NCI-H2196 (cell line): ENCODE data around the gene FBLIM1.

Experiments
- DNase-seq: peaks from one replicate; lab custom pipeline; 2025; ENCODE audit not compliant: unreplicated experiment; lab: John Stamatoyannopoulos, UW

Gene FBLIM1

GRCh38 chr1:15747378-15747777, 11.2 kb upstream of the FBLIM1 start:
- DNase-seq, result no peak

DNA sequence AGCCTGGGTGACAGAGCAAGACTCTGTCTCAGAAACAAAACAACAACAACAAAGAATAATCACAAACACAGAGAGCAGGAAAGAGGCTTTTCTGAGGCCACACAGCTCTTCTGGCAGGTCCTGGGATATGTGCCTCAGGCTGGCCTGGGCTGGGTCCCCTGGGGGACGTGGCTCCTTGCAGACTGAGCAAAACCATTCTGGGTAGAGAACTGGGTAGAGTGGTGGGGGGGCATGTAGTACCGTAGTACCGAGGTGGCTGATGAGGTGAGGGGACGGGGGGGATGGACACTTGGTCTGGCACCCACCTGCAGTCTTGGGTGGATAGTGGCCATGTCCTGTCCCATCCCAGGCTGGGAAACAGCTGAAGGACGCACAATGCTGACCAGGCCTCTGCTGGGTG, 10.3 kb upstream of the FBLIM1 start:
- DNase-seq, result no peak

- DNase-seq, result no peak
Observed at GRCh38 chr1:15748690-15749398, 9.8 kb upstream of the FBLIM1 start.

DNA sequence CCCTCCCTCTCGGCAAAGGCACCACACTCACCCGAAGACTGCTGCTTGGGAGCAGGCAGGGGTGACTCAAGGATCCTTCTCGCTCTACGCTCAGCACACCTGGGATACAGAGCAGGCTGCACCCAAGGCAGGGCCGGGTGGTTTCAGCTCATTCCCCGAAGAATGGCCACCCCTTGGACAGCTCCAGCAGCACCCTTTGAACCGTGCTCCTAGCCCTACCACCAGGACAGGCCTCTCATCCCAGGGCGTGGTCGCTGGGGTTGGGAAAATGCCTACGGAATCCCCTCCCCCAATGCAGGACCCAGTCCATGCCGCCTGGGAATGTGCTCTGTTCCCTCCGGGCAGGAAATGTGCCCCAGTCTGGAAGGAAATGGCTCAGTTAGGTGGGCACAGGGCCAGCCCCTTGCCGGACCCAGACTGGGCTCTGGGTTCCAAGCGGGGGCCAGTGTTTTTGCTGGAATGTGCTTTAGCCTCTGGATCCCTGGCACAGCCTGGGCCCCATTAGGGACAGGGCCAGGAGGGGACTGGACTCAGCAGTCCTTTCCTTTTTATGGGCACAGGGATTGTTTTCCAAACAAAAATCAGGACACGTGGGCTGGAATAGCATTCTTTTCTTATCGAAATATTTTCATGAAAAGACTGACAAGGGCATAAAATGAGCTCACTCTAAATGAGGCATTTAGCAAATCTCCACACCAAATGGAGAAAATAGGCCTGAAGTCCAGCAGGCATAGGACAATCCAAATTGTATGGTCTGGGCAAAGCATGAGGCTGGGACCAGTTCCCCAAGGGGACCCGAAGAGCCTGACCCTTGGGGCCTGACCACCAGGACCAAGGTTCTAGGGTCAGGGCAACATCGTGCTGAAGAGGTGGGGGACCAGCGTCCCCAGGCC, 8.9 kb upstream of the FBLIM1 start:
- no peak for DNase-seq

GRCh38 chr1:15750924-15751323, 7.7 kb upstream of the FBLIM1 start:
- DNase-seq, result no peak

DNA sequence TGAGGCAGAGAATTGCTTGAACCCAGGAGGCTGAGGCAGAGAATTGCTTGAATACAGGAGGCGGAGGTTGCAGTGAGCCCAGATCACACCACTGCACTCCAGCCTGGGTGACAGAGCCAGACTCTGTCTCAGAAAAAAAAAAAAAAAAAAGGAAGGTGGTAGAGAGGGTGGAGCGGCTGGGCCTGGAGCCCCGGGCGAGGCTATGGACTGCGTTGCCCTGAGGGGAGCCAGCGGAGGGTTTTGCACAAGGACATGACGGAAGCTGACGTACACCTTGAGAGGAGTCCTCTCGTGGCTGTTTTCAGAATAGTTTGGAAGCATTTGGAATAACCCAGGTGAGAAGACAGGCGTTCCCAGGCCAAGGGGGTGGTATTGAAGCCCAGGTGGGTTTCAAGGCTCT, 6.9 kb upstream of the FBLIM1 start:
- DNase-seq, result no peak

GRCh38 chr1:15753776-15754175, 4.8 kb upstream of the FBLIM1 start:
- DNase-seq, result no peak

GRCh38 chr1:15755021-15755645, 3.5 kb upstream of the FBLIM1 start:
- no peak for DNase-seq

DNA sequence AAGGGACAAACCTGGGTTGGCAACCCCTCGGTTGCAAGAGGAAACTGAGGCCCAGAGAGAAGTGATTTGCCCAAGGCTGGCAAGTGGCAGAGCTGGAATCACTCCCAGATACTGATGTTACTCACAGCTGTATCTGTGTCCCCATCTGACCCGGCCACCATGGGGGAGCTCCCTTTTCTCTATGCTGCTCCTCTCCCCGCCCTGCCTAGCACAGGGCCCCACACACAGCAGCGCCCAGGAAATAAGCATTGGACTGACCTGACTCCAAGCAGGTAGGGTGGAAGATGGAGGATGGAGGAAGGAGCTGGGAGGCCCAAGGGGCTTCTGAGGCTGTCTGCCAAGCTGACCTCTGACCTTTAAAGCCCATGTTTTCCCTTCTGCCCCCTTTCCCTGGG, 3.0 kb upstream of the FBLIM1 start:
- DNase-seq, result no peak

GRCh38 chr1:15756143-15757015, 2.2 kb upstream of the FBLIM1 start:
- DNase-seq, result peak; percentile 85

DNA sequence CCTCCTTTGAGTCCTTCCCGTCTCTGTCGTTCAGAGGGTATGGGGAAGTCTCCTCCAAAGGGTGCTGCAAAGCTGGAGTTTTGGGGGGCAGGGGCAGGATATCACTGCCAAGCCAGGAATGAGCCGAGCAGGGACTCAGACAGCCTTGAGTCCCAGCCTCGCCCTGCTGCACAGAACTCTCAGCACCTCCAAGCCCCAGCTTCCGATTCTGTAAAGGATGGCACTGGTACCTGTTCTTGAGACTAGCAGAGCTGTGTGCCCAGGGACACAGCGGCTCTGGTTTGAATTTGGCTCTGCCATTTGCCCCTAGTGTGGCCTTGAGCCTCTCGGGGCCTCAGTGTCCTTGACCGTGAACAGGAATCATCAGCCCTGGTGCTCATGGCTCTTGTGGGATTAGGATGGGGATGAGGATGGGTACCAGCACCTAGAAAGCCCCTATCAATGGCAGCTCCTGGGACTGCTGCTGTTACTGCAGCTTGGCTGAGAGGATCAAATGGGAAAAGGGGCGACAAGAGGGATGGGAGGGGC, 1.5 kb upstream of the FBLIM1 start:
- no peak for DNase-seq

- no peak for DNase-seq
Observed at GRCh38 chr1:15757575-15758342, 836 bp upstream of the FBLIM1 start.

GRCh38 chr1:15758953-15759661, 512 bp downstream of the FBLIM1 start:
- no peak for DNase-seq

GRCh38 chr1:15760520-15761211, 2.1 kb downstream of the FBLIM1 start:
- DNase-seq, result no peak

GRCh38 chr1:15761366-15762128, 3.0 kb downstream of the FBLIM1 start:
- DNase-seq, result no peak

DNA sequence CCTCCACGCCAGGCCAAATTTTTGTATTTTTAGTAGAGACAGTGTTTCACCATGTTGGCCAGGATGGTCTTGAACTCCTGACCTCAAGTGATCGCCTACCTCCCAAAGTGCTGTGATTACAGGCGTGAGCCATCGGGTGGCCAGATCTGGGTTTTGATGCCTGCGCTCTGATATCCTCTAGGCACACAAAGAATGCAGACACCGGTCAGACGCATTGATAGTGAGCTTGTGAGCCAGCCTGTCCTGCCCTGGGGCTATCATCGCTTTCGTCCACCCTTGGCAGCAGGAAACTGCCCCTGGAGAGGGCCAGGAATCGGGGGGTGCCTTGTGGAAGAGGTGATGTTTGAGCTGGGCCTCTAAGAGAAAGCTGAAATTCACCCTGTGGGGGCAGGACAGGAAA, 4.0 kb downstream of the FBLIM1 start:
- DNase-seq, result no peak

DNA sequence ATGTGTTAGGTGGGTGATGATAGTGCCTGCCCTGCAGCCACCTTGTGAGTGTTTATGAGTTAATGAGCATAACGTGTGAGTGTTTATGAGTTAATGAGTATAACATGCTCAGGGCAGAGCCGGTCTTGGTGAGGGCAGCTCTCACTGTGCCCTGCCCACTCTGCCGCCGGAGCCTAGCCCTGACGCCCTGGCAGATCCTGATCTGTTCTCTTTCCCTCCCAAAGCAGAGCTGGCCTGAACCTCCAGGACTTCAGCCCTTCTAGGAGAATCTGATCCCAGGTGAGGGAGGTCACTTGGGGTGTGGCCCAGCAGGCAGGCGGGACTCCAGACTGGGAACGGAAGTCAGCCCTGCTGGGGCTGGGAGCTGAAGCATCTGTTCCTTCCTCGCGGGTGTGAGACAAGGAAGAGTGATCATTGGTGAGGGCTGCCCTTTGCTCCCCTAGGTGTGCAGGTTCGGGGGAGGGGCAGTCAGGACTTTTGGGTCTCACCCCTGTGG, 5.7 kb downstream of the FBLIM1 start:
- peak; percentile 14 for DNase-seq

GRCh38 chr1:15764890-15765289, 6.3 kb downstream of the FBLIM1 start:
- no peak for DNase-seq
